ENCODE data around the gene C19orf12. TPM values are rescaled to one million over a fixed set of nuclear protein-coding genes. Genes with fewer than 3 reads are reported as not detected.

C19orf12 gene
- 28.4 and 31.7 TPM in 2 replicates for total RNA-seq (2014; rRNA removed; shearing (Covaris generic))

- DNase-seq (ENCODE audit: low spot score) = no peak
Measured at GRCh38 chr19:29714953-29715700, at the start of gene C19orf12. Gene C19orf12, minus strand, starts transcription at chr19:29715261. Its CDS starts 6,848 bp downstream, at chr19:29708413.

- DNase-seq (ENCODE audit: low spot score) = no peak
Measured at GRCh38 chr19:29764361-29764760, 49.3 kb upstream of the C19orf12 start.

DNA sequence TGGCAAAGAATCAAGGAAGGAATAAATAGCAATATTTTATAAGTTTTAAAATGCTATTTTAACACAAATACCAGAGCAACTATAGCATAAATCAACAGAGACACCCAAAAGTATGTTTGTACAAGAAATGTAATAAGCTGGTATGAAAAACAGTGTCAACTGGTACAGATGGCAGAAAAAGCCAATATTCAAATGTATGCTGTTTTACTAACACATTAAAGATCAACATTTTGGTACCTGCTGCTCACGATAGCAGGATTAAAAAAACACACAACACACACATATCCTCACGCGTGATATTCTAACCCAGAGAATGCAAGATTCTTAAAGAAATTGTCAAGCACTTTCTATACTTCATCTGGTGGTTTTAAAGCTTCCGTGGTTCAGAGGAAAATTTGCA, 48.1 kb upstream of the C19orf12 start:
- DNase-seq (ENCODE audit: low spot score) = no peak

DNA sequence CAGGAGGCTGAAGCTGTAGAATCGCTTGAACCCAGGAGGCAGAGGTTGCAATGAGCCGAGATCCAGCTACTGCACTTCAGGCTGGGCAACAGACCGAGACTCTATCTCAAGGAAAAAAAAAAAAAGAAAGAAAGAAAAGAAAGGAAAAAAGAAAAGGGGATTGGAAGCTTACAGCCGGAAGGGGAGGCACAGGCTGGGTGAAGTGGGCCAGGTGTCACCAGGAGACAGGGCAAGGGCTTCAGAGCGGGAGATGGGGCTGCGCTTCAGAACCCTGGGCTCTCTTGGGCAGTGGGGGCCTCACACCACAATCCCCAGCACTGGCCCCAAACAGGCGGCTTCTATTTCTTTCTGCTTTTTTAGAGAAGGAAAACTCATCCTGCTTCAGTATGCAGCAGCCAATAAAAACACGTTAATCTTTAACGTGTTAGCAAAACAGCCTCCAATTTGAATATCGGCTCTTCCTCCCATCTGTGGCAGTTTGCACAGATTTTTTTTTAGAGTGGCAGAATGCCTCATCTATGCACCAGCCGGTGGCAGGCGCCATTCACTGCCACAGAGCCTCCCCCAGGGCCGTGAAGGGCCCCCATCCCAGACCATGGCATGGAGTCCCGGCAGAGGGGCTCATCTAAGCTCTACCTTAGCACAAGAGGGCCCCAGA, 46.6 kb upstream of the C19orf12 start:
- DNase-seq (ENCODE audit: low spot score) = no peak

GRCh38 chr19:29760752-29761502, 45.9 kb upstream of the C19orf12 start:
- DNase-seq (ENCODE audit: low spot score) = no peak

DNA sequence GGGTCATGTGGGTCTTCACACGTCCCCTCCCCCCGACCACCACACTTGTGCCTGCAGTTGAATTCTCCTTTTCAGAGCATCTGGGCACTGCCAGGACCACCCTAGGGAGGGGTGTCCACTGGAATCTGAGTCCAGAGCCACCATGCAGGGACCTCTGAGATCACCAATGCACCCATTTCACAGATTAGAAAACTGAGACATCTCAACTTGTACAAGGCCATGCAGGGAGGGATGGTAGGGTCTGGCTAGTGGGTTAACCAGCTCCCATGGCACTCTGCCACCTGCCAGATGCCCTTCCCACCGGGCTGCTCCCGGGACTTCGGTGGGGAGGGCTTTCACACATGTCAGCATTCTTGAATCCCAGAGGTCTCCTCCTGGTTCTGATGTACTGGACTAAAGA, 44.3 kb upstream of the C19orf12 start:
- no peak for DNase-seq (ENCODE audit: low spot score)

- DNase-seq (ENCODE audit: low spot score) = no peak
Measured at GRCh38 chr19:29758863-29759262, 43.8 kb upstream of the C19orf12 start.

- no peak for DNase-seq (ENCODE audit: low spot score)
Measured at GRCh38 chr19:29757551-29757950, 42.5 kb upstream of the C19orf12 start.

DNA sequence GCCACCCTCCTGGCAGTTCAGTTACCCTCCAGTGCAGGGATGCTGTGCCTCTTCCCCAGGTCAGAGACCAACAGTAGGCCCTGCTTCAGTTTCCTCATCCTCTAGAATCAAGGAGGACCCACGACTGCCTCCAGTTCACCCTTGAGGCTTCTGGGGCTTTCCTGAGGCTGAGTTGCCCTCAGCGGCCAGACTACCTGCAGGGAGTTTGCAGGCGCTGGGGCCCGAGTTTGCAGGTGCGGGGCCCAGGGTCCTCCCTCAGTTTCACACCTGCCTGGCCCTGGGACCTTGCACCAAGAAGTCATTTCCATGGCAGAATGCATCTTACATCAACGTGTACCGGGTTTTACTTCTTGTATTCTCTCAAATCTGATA, 38.9 kb upstream of the C19orf12 start:
- DNase-seq (ENCODE audit: low spot score) = no peak

DNA sequence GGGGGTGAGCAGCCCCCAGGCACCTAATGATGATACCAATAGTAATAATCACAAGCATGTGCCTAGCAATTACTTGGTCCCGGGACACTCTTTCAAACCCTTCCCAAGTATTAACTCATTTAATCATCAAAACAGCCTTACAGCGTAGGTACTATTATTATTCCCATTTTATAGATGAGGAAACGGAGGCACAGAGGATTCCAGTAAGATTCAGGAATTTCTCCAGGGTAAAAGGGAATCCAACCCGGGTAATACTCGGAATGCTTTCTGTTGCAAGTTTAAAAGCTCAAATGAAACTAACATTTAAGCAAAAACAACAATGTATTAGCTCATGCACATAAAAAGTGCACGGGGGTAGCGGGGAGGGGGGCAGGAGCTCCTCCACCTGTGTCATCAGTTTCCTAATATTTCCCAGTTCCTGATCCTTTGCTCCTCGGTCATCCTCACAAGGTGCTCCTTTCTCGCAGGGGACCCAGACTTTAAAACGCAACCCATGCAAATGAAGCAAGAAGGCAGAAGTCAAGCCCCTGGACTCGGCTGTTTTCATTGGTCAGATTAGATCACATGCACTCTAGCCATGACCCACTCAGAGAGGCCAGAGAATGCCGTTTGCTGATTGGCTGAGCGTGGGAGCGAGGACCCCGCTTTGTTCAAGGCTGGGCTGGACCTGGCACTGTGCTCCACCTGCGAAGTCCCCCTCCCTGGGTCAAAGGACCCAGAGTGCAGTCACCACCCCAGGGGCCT, 38.3 kb upstream of the C19orf12 start:
- DNase-seq (ENCODE audit: low spot score) = no peak

- no peak for DNase-seq (ENCODE audit: low spot score)
Measured at GRCh38 chr19:29752450-29753025, 37.5 kb upstream of the C19orf12 start.

DNA sequence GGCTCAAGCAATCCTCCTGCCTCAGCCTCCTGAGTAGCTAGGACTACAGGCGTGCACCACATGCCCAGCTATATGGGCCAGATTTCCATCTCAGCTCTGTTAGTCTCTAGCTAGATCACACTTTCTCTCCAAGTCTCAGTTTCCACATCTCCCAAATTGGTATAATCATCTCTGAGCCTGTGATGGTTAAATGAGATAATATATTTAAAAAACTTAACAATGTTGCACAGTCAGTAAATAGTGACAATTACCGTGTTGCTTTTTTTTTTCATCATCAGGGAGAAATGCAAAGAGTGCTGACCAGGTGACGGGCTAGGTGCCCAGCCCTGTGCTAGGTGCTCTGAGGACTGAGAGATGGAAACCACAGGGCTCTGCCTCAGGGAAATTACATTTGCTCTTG, 36.9 kb upstream of the C19orf12 start:
- DNase-seq (ENCODE audit: low spot score) = no peak

DNA sequence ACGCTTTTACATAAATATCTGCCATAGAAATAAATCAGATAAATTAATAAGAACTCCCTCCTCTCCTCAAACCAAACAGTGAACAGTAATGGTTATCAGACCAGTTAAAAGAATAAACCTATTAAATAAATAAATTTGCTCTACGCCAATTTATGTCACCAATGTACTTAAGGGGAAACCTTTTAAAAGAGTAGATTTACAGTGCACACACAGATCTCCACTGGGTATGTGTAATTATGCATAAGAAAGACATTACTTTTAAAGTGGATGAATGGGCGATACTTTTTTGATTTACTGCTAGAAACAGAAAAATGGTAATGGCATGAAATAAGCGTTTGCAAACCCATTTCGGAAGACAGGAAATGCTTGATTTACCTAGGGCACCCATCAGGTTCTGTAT, 34.9 kb upstream of the C19orf12 start:
- no peak for DNase-seq (ENCODE audit: low spot score)

GRCh38 chr19:29748996-29749849, 34.2 kb upstream of the C19orf12 start:
- no peak for DNase-seq (ENCODE audit: low spot score)

- DNase-seq (ENCODE audit: low spot score) = no peak
Measured at GRCh38 chr19:29745253-29745652, 30.2 kb upstream of the C19orf12 start.

GRCh38 chr19:29743681-29744080, 28.6 kb upstream of the C19orf12 start:
- no peak for DNase-seq (ENCODE audit: low spot score)

DNA sequence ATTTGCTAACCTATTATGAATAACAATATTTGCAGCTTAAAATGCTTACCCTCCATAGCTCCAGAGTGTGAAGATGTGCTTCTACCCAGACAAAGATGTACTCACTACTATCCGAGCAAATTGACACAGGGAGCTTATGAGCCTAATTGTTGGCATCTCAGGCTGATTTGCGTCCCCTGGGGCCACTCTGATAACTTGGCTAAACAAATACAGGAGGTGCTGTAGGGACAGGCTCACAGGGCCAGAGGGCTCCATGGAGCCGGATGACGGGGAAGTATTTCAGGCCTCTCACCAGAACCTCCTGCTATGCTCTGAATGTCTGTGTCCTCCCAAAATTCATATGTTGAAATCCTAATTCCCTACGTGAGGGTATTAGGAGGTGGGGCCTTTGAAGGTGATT, 26.7 kb upstream of the C19orf12 start:
- DNase-seq (ENCODE audit: low spot score) = no peak

GRCh38 chr19:29741226-29741625, 26.2 kb upstream of the C19orf12 start:
- DNase-seq (ENCODE audit: low spot score) = no peak

- DNase-seq (ENCODE audit: low spot score) = no peak
Measured at GRCh38 chr19:29737461-29738000, 22.5 kb upstream of the C19orf12 start.

GRCh38 chr19:29735829-29736228, 20.8 kb upstream of the C19orf12 start:
- DNase-seq (ENCODE audit: low spot score) = no peak

Measured in H4 (cell line).